Measurements from ENCODE around the gene USP9X.

DNA sequence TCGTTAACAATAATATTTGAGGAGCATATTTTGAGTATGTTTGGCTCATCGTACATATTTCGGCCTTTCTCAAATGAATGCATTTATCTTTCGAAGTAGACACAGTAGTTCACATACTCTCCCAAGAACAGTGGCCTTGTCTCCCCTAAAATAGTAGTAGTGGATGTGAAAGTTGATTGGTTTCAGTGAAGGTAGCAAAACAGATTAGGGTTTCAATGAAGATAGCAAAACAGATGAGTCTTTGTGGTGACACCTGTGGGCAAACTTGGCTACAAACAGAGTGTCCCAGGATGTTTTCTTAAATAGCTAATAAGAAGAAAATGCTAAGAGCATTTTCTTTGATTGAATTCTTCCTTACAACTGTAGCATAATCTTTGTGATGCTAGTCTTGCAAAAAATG, 67.0 kb downstream of the USP9X start:
- TF ChIP-seq, protein P1, sequence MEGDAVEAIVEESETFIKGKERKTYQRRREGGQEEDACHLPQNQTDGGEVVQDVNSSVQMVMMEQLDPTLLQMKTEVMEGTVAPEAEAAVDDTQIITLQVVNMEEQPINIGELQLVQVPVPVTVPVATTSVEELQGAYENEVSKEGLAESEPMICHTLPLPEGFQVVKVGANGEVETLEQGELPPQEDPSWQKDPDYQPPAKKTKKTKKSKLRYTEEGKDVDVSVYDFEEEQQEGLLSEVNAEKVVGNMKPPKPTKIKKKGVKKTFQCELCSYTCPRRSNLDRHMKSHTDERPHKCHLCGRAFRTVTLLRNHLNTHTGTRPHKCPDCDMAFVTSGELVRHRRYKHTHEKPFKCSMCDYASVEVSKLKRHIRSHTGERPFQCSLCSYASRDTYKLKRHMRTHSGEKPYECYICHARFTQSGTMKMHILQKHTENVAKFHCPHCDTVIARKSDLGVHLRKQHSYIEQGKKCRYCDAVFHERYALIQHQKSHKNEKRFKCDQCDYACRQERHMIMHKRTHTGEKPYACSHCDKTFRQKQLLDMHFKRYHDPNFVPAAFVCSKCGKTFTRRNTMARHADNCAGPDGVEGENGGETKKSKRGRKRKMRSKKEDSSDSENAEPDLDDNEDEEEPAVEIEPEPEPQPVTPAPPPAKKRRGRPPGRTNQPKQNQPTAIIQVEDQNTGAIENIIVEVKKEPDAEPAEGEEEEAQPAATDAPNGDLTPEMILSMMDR (IDR thresholded peaks at IDR 0.05): no peak
- TF ChIP-seq POLR2A (IDR thresholded peaks at IDR 0.05): no peak

Measured in breast epithelium (tissue), 3 donors.